ENCODE results near the gene ITIH3.
"Not testable (repeated sequence)": the region's sequence is repeated elsewhere in the genome, so short reads cannot be mapped to it uniquely, and the experiment has no call there.

The ITIH3 gene, protein sequence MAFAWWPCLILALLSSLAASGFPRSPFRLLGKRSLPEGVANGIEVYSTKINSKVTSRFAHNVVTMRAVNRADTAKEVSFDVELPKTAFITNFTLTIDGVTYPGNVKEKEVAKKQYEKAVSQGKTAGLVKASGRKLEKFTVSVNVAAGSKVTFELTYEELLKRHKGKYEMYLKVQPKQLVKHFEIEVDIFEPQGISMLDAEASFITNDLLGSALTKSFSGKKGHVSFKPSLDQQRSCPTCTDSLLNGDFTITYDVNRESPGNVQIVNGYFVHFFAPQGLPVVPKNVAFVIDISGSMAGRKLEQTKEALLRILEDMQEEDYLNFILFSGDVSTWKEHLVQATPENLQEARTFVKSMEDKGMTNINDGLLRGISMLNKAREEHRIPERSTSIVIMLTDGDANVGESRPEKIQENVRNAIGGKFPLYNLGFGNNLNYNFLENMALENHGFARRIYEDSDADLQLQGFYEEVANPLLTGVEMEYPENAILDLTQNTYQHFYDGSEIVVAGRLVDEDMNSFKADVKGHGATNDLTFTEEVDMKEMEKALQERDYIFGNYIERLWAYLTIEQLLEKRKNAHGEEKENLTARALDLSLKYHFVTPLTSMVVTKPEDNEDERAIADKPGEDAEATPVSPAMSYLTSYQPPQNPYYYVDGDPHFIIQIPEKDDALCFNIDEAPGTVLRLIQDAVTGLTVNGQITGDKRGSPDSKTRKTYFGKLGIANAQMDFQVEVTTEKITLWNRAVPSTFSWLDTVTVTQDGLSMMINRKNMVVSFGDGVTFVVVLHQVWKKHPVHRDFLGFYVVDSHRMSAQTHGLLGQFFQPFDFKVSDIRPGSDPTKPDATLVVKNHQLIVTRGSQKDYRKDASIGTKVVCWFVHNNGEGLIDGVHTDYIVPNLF

DNA sequence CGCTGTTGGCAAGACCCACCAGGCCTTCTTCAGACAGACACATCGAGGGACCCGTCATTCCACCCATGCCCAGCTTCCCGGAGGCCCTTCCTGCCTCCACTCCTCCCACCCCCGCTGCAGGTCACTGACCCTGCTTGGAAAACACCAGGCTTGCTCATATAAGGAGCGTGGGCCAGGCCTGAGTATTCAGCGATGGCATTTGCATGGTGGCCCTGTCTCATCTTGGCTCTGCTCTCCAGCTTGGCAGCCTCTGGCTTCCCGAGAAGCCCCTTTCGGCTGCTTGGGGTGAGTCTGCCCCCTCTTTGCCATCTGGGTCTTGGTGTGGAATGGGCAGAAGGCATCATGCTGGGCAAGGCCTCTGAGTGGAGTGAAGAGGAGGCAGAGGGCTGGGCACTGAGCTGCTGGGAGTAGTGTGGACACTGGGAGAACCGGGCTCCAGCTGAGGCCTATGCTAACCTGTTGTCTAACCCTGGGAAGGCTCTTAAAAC is at the start of gene ITIH3:
Gene ITIH3 (plus strand): TSS at position 185 of the 488 bp plus-strand sequence. CDS start 8 bp downstream, at position 193.
- no peak for DNase-seq

DNA sequence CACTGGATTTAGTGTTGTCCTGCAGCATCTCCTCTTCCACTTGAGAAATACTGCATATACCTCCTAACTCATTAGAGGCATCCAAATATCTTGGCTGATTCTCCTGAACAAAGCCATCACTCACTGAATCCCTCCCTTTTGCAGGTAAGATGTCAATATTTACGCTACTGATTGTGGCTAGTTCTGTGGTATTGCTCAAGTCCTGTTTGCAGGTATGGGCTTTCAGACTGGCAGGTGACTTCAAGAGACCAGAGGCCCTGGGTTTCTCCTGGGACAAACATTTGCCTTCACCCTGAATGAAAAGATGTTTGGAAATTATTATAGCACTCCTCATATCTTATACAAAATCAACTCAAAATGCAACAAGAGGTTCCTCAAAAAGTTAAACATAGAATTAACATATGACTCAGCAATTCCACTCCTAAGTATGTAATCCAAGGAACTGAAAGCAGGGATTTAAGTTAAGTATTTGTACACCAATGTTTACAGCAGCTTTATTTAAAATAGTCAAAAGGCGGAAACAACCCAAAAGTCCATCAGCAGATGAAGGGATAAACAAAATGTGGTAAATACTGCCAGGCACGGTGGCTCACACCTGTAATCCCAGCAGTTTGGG is 42.4 kb upstream of the ITIH3 start:
- no peak for DNase-seq

DNA sequence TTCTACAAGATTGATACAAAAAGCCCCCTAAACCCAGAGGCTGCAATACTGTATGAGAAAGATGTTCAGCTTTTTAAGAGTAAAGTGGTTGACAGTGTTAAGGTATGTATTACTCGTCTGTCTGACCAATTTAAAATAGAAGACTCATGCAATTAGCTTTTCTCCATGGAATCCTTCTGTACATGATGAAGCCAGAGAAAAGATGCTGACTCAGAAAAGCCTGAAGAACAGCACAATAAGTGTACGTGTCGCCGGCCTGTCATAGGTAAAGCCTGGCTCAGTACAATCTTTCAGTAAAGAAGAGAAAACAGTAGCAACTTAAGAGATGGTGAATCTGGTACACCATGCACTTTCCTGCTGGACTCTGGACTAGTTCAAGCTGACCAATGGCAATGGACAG is 40.2 kb upstream of the ITIH3 start:
- DNase-seq = no peak

DNA sequence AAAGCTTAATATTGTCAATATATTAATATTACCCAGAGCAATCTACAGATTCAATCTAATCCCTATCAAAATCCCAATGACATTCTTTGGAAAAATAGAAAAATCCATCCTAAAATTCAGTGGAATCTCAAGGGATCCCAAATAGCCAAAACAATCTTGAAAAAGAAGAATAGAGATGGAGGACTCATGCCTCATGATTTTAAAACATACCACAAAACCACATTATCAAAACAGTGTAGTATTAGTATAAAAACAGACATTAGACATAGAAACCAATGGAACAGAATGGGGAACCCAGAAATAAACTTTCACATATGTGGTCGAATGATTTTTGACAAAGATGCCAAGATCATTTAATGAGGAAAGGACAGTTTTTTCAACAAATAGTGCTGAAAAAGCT is 38.5 kb upstream of the ITIH3 start:
- DNase-seq = no peak

DNA sequence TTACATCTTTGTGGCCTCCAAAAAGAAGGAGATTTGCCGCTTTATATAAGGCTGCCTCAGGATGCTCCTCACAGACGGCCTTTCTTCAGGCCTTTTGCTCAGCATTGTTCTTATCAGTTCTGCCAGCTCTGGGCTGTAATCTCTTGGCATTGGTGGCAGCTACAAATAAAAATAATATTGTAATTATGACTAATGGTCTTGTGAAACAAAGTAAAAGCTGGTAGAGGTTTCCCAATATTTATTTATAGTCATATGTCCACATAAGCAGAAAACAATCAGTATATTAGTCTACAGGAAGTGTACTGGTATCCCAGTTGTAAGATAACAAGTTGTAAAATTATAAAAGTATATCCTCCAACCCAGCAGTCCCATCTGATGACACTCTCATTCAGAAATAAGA is 31.1 kb upstream of the ITIH3 start:
- no peak for DNase-seq

DNA sequence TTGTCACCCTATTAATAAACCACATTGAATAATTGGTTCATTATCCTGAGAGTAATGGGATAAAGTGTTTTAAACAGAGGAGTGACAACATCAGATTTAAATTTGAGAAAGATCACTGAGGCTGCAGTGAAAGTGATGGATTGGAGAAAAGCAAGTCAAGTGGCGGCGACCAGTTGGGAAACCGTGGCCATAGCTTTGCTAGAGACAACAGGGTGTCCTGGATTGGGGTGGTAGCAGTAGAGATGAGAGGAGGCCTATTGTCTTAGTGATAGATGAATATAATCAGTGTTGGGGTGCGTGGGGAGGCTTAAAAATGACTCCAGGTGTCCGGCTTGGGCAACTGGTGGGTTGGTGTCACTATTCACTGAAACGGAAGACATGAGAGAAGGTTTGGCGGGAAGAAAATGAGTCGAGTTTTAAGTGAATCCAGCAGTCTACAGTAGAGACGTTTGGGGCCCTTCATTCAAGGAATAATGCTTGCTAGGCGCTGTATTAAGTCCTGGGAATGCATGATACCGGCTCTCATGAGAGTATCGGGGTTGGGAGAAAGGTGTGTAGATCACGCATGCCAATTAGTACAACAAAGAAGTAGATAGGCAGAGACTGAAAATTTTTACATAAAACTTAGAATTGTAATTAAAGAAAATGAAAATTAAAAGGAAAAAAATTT is 24.7 kb upstream of the ITIH3 start:
- DNase-seq = no peak

DNA sequence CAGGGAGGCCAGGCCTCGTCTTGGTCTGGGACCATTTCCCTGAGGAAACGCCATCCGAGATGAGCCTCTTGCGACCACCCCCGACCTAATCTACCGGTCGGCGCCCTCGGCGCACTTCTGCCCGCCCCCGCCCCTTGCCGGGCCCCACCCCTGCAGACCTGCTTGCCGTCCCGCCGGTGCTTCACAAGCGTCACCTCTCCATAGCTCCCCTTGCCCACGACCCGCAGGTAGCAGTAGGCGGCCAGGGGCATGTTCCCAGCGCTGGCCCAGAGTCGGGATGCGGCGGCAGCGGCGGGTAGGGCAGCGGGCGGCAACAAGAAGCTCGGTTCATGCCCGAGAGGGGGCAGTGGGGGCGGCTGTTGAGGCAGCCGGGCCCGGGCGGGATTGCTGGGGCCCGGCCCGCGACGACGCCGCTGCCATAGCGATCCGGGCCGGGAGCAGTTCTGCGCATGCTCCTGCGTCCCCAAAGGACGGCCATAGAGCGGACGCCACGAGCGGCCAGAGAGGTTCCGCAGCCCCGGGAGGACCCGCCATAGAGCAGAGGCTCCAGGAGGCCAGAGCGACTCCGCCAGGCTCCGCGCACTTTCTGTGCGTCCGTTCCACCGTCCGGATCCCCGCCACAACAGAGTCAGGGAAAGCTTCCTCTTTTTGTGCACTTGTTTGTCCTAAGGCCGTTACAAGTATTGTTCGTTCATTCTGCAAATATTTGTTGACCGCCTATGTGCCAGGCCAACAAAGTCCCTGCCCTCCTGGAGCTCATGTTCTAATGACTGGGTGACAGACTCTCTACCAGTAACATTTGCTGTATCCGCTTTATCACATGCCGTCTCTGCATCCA is 23.9 kb upstream of the ITIH3 start, which contains the start of gene NEK4:
Gene NEK4 (minus strand): TSS at position 445 of the 838 bp plus-strand sequence. CDS start 194 bp downstream, at position 251.
- peak; percentile 67 for DNase-seq

DNA sequence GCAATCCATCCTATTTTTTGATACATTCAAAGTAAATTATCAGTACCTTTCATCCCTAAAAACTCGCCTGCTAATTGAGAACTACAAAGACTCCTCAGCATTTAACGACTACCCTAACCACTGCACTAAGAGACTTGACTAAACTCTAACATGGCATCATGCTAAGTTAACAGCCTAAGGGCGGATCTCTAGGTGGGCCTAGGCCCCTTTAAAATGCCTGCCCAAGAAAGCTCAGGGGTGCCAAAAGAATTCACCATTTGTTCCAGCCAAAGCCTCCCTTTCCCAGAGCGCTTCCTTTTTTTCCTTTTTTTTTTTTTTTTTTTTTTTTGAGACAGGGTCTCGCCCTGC is 23.3 kb upstream of the ITIH3 start:
- DNase-seq = no peak

DNA sequence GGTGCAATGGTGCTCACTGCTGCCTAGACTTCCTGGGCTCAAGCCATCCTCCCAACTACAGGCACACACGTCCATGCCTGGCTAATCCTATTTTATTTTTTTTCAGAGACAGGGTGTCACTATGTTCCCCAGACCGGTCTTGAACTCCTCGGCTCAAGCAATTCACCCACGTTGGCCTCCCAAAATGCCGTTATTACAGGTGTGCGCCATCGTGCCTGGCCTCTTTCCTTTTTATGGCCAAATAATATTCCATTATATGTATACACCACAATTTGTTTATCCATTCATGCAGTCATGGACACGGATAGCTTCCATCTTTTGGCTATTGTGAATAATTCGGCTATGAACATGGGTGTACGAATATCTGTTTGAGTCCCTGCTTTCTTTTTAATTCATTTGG is 22.9 kb upstream of the ITIH3 start:
- DNase-seq = no peak

DNA sequence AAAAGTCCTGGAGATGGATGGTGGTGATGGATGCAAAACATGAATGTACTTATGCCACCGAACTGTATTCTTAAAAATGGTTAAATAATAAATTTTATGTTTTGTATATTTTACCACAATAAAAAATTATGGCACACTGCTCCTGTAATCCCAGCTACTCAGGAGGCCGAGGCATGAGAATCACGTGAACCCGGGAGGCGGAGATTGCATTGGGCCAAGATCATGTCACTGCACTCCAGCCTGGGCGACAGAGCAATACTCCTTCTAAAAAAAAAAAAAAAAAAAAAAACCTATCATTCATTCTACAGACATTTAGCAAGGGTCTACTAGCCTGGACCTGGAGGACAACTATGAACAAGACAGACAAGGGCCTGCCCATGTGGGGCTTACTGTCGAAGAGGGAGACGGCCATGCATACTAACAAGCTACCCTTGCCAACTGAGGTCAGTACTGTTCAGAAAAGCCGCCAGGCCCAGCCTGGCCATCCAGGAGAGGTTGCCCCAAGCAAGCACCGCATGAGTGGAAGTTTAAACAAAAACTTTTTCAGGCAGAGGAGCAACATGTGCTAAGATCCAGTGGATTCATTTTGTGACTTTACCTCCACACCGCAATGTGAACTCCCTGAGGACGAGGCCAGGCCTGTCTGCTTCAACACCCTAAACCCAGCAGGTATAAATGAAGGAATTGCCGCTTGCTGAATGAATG is 21.1 kb upstream of the ITIH3 start:
- DNase-seq = no peak

DNA sequence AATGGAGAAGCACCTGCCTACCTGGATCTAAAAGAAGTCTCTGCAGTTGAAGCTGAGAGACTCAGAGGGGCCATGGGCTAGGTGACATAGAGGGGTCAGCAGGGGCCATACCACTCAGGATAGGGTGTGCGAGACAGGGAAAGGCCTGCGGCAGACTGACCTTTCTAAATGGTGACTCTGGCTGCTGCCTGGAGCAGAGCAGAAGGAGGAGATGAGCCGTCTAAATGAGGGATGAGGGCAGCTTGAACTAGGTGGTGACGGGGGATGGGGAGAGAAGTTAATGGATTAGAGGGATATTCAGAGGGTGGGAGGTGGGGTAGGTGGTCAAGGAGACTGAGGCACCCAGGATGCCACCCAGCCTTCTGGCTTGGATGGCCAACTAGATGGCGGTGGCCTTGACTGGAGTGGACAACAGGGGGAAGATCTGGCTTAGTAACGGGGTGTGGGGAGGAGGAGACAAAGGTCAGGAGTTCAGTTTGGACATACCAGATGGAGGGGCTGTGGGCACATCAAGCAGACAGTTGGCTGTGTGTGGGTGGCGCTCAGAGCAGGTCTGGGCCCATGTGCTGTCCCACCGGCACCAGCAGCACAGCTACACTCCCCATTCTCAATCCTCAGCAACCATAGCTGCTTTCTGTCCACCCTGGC is 20.4 kb upstream of the ITIH3 start:
- no peak for DNase-seq

DNA sequence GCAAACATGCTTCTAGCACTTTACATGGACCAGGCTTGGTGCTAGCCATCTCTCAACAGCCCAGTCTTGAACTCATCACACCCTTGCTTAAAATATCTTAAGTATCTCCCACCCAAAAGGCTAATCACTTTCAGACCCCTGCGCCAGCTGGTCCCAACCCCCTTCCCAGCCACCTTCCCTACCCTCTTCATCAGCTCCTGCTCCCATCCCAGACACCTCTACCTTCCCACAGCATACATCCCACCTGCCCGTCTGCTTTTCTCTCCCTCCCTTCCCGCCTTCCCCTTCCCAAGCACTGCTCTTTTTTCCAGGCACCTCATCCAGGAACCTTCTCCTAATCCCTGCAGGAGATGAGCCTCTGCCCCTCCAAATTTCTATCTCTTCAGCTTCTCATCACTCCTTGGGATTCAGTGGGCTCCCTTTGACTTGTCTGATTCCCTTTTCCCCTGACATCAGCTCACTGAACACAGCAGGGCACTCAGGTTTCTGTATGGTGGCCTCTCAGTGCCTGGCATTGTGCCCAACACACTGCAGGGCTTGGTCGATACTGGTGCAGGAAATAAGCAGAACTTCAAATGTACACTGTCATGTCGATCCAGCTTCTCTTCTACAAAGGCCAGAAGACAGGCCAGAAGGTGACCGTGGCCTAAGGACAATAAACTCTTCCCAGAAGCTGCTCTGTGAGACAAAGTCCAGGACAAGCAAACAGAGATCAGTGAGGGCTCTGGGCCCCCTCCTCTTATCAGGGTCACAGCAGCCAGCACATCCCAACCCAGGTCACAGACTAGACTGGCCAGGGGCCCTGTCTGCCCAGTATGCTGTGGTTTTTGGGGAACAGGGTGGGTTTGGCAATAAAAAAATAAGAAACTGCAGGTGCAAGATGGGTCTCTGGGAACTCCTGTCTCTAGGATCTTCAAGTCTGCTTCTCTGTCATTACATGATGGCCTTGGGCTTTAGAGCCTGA is 19.4 kb upstream of the ITIH3 start:
- DNase-seq = no peak

DNA sequence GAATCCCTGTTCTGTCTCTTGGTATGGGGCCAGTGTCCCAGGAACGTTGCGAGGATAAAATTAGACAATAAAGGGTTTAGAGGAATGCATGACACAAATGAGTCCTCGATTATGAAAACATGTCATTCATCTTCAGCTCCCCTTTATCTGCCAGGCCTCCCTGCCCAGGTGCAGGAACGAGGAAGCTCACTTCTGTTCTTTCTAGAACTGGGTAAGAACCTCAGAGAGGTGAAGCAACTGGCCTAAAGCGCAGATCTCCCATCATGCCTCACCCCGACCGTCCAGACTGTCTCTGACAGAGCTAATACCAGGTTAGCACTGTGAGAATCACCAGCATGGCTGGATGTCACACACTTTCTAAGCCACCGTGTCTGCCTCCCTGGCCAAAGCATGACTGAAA is 18.7 kb upstream of the ITIH3 start:
- no peak for DNase-seq

DNA sequence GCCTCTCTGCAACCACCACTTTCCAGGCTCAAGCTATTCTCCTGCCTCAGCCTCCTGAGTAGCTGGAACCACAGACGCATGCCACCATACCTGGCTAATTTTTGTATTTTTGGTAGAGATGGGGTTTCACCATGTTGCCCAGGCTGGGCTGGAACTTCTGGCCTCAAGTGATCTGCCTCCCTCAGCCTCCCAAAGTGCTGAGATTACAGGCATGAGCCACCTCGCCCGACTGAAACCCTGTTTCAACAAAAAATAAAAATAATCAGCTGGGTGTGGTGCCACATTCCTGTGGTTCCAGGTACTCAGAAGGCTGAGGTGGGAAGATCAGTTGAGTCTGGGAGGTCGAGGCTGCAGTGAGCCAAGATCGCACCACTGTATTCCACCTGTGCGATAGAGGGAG is 18.1 kb upstream of the ITIH3 start:
- not testable (repeated sequence) for DNase-seq

DNA sequence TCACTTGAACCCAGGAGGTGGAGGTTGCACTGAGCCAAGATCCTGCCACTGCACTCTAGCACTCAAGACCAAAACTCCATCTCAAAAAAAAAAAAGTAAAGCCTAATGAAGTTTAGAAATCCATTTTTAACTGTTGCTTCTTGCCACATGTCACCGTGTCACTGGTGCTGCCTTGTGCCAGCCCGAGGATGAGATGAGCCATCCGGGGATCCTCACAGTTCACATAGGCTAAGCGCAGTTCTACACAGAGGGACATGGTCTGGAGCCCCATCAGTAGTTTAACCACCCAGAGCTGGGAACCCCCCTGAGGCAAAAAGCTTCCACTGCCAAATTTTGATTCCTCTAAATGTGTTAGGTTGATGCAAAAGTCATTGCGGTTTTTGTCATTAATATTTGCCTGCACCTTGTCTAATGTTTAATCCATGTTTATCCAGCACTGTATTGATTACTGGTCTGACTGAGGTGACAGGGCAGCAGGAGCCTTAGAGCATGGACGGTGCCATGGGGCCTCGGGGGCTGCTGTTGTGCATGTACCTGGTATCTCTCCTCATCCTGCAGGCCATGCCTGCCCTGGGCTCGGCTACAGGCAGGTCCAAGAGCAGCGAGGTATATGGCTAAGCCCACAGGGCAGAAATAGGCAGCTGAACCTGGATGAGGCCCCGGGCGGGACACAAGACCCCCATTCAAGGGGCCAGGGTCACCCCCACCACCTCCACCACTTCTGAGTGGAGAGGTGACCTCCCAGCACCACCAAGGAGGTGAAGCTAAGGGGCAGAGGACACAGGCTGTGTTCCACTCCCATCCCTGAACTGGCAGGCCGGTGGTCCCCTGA is 17.3 kb upstream of the ITIH3 start, which contains the start of gene ITIH1:
Gene ITIH1 (plus strand): TSS at position 473 of the 832 bp plus-strand sequence. CDS start 17 bp downstream, at position 490.
- DNase-seq = no peak

DNA sequence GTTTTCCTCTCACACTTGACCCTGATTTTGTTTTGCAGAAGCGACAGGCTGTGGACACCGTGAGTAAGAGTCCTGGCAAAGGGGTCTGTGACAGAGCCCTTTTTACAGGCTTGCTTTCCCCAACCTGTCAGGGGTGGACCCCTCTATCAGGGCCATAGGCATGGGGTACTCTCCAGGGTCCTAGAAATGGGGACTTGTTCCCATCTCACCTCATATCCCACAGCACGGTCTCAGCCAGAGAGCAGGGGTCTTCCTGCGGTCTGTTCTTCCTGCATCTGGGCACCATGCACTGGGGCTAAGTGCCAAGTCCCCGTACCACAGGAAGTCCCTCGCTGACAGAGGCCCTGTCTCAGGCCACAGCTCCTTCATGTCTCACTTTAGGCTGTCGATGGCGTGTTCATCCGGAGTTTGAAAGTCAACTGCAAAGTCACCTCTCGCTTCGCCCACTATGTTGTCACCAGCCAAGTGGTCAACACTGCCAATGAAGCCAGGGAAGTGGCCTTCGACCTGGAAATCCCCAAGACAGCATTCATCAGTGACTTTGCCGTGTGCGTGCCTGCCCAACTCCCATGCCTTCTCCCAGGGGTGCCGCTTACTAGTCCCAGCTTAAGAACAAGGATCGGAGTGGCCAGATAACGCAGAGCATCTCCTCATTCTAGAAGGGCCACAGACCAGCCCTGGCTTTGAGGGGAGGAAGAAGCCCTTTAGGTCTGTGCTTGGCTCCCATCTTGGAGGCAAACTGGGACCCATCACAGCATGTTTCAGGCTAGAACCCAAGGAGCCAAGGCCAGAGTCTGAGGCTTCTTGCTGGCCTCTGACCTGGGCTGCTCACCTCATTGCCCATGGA is 16.4 kb upstream of the ITIH3 start:
- no peak for DNase-seq
